Measurements from ENCODE around the gene CRELD2.

DNA sequence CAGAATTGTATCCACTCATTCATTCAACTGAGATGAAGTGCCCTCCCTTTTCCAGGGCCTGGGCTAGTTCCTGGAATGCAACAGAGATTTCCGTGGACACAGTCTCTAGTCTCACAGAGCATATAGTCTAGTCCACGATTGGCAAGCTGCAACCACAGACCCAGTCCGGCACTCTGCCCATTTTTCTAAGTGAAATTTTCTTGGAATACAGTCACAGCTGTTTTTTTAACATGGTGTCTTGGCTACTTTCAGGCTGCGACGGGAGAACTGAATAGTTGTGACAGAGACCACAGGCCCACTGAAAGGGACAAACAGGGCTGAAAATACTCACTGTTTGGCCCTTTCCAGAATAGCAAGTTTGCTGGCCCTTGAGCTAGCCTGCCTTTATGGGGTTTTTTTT lies 29.4 kb upstream of the CRELD2 start:
- TF ChIP-seq, protein P1, sequence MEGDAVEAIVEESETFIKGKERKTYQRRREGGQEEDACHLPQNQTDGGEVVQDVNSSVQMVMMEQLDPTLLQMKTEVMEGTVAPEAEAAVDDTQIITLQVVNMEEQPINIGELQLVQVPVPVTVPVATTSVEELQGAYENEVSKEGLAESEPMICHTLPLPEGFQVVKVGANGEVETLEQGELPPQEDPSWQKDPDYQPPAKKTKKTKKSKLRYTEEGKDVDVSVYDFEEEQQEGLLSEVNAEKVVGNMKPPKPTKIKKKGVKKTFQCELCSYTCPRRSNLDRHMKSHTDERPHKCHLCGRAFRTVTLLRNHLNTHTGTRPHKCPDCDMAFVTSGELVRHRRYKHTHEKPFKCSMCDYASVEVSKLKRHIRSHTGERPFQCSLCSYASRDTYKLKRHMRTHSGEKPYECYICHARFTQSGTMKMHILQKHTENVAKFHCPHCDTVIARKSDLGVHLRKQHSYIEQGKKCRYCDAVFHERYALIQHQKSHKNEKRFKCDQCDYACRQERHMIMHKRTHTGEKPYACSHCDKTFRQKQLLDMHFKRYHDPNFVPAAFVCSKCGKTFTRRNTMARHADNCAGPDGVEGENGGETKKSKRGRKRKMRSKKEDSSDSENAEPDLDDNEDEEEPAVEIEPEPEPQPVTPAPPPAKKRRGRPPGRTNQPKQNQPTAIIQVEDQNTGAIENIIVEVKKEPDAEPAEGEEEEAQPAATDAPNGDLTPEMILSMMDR (conservative IDR thresholded peaks at IDR 0.05; ENCODE audit: low read depth, low read length) = no peak
- no peak for TF ChIP-seq NFE2L2 (IDR thresholded peaks at IDR 0.05; ENCODE audit: low read depth, low read length)
- TF ChIP-seq CEBPB (IDR thresholded peaks at IDR 0.05; ENCODE audit: low read depth, low read length) = no peak
- TF ChIP-seq SMC3 (IDR thresholded peaks at IDR 0.05; ENCODE audit: low read depth, low read length) = no peak
- no peak for TF ChIP-seq BHLHE40 (IDR thresholded peaks at IDR 0.05; ENCODE audit: low read depth, low read length)
- TF ChIP-seq POLR2A (IDR thresholded peaks at IDR 0.05; ENCODE audit: low read depth, low read length) = no peak
- no peak for TF ChIP-seq FOS (IDR thresholded peaks at IDR 0.05; ENCODE audit: low read depth, low read length)
- TF ChIP-seq, protein P2, sequence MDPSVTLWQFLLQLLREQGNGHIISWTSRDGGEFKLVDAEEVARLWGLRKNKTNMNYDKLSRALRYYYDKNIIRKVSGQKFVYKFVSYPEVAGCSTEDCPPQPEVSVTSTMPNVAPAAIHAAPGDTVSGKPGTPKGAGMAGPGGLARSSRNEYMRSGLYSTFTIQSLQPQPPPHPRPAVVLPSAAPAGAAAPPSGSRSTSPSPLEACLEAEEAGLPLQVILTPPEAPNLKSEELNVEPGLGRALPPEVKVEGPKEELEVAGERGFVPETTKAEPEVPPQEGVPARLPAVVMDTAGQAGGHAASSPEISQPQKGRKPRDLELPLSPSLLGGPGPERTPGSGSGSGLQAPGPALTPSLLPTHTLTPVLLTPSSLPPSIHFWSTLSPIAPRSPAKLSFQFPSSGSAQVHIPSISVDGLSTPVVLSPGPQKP (IDR thresholded peaks at IDR 0.05; ENCODE audit: borderline replicate concordance, low read depth, low read length) = no peak

All from IMR-90 (cell line).